DMS53 treated with DMSO at 0.1 percent for 48 hours (cell line): ENCODE results near the gene ITGAL.
"Not testable (repeated sequence)": the region's sequence is repeated elsewhere in the genome, so short reads cannot be mapped to it uniquely, and the experiment has no call there.

Source experiments
- DNase-seq: peaks from one replicate; lab custom pipeline; 2025; ENCODE audit not compliant: unreplicated experiment; lab: John Stamatoyannopoulos, UW

The ITGAL gene

GRCh38 chr16:30472328-30472942 is at the start of gene ITGAL:
Gene ITGAL (plus strand): TSS chr16:30472742. CDS start chr16:30472838, 96 bp downstream.
- no peak for DNase-seq

- DNase-seq, result no peak
These were observed 44.5 kb upstream of the ITGAL start for GRCh38 chr16:30428055-30428454.

- no peak for DNase-seq
These were observed 43.2 kb upstream of the ITGAL start for GRCh38 chr16:30429418-30429677.

- DNase-seq, result peak; percentile 99
These were observed 42.7 kb upstream of the ITGAL start, which contains the start of gene DCTPP1 for GRCh38 chr16:30429678-30430427. Gene DCTPP1 (minus strand): TSS chr16:30430030. CDS start chr16:30429980, 50 bp downstream.

GRCh38 chr16:30430428-30430970 is 42.0 kb upstream of the ITGAL start:
- DNase-seq, result no peak

- no peak for DNase-seq
These were observed 37.7 kb upstream of the ITGAL start for GRCh38 chr16:30434852-30435251.

- DNase-seq, result peak; percentile 98
These were observed 35.0 kb upstream of the ITGAL start for GRCh38 chr16:30437511-30438046.

- no peak for DNase-seq
These were observed 33.7 kb upstream of the ITGAL start for GRCh38 chr16:30438835-30439234.

GRCh38 chr16:30439720-30440348 is 32.7 kb upstream of the ITGAL start:
- no peak for DNase-seq

GRCh38 chr16:30443631-30444030 is 28.9 kb upstream of the ITGAL start:
- no peak for DNase-seq

GRCh38 chr16:30444231-30445148 is 28.1 kb upstream of the ITGAL start:
- no peak for DNase-seq

- no peak for DNase-seq
These were observed 27.5 kb upstream of the ITGAL start for GRCh38 chr16:30445149-30445407.

- DNase-seq, result peak; percentile 96
These were observed 26.9 kb upstream of the ITGAL start, which contains the start of gene SEPHS2 for GRCh38 chr16:30445408-30446202. Gene SEPHS2 (minus strand): TSS chr16:30445874. CDS start chr16:30445727, 147 bp downstream.

GRCh38 chr16:30446203-30446595 is 26.3 kb upstream of the ITGAL start:
- DNase-seq, result no peak

GRCh38 chr16:30447512-30448226 is 24.9 kb upstream of the ITGAL start:
- no peak for DNase-seq

GRCh38 chr16:30449116-30449435 is 23.5 kb upstream of the ITGAL start:
- no peak for DNase-seq

- DNase-seq, result not testable (repeated sequence)
These were observed 19.6 kb upstream of the ITGAL start for GRCh38 chr16:30452709-30453580.

- no peak for DNase-seq
These were observed 16.2 kb upstream of the ITGAL start for GRCh38 chr16:30456302-30456701.

- DNase-seq, result no peak
These were observed 15.3 kb upstream of the ITGAL start for GRCh38 chr16:30457256-30457655.
